Measurements from ENCODE around the gene UBASH3B.
A peak's percentile ranks its signal among the peaks of the same experiment; 100 is the strongest.

The UBASH3B gene

DNA sequence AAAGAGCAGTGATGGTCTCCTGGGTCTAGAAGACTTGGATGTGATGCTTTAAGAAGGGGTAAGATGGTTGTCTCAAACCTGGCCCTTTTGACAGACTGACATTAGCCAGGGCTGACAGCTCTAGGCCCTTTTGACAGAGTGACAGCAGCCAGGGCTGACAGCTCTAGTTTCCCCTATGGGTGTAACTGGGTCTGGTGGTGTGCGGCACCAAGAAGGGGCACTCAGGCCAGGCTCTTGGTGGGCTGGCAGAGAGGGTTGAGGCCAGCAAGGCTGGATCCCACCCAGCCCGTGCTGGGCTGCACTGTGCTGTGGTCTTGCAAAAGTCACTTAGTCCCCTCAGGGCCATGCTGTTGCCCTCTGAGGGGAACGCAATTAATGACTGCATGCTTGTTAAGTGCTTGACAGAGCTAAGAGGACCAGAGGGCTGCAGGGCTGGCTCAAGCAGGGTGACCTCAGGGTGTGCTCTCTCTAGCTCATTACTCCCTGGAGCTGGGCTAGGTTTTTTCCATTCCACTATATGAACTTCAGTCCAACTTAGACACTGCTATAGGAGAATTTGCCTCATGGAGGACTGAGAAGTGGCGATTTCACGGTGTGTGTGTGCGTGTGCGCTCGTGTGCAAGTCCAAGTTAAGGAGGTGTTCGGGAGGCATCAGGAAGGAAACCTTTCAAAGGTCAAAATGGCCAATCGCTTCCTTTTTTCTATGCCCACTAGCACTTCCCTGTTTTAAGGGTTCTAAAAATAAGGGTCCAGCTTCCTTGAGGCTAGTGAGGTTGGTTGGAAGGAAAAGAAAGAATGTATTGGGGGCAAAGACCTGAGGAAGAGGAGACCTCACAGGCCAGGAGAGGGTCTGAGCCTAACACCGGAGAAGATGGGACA, 4.4 kb downstream of the UBASH3B start:
- no peak overlapping the region for H3K4me3 ChIP-seq (replicated peaks; ENCODE audit: insufficient read depth, low read length)
- TF ChIP-seq, protein P1, sequence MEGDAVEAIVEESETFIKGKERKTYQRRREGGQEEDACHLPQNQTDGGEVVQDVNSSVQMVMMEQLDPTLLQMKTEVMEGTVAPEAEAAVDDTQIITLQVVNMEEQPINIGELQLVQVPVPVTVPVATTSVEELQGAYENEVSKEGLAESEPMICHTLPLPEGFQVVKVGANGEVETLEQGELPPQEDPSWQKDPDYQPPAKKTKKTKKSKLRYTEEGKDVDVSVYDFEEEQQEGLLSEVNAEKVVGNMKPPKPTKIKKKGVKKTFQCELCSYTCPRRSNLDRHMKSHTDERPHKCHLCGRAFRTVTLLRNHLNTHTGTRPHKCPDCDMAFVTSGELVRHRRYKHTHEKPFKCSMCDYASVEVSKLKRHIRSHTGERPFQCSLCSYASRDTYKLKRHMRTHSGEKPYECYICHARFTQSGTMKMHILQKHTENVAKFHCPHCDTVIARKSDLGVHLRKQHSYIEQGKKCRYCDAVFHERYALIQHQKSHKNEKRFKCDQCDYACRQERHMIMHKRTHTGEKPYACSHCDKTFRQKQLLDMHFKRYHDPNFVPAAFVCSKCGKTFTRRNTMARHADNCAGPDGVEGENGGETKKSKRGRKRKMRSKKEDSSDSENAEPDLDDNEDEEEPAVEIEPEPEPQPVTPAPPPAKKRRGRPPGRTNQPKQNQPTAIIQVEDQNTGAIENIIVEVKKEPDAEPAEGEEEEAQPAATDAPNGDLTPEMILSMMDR (IDR thresholded peaks at IDR 0.05; ENCODE audit: insufficient read depth, low read length): no peak
- TF ChIP-seq, protein P2, sequence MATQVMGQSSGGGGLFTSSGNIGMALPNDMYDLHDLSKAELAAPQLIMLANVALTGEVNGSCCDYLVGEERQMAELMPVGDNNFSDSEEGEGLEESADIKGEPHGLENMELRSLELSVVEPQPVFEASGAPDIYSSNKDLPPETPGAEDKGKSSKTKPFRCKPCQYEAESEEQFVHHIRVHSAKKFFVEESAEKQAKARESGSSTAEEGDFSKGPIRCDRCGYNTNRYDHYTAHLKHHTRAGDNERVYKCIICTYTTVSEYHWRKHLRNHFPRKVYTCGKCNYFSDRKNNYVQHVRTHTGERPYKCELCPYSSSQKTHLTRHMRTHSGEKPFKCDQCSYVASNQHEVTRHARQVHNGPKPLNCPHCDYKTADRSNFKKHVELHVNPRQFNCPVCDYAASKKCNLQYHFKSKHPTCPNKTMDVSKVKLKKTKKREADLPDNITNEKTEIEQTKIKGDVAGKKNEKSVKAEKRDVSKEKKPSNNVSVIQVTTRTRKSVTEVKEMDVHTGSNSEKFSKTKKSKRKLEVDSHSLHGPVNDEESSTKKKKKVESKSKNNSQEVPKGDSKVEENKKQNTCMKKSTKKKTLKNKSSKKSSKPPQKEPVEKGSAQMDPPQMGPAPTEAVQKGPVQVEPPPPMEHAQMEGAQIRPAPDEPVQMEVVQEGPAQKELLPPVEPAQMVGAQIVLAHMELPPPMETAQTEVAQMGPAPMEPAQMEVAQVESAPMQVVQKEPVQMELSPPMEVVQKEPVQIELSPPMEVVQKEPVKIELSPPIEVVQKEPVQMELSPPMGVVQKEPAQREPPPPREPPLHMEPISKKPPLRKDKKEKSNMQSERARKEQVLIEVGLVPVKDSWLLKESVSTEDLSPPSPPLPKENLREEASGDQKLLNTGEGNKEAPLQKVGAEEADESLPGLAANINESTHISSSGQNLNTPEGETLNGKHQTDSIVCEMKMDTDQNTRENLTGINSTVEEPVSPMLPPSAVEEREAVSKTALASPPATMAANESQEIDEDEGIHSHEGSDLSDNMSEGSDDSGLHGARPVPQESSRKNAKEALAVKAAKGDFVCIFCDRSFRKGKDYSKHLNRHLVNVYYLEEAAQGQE (IDR thresholded peaks at IDR 0.05; ENCODE audit: insufficient replicate concordance, low read depth): no peak
- TF ChIP-seq SPI1 (IDR thresholded peaks at IDR 0.05; ENCODE audit: borderline replicate concordance, low read depth): peak; percentile 83

DNA sequence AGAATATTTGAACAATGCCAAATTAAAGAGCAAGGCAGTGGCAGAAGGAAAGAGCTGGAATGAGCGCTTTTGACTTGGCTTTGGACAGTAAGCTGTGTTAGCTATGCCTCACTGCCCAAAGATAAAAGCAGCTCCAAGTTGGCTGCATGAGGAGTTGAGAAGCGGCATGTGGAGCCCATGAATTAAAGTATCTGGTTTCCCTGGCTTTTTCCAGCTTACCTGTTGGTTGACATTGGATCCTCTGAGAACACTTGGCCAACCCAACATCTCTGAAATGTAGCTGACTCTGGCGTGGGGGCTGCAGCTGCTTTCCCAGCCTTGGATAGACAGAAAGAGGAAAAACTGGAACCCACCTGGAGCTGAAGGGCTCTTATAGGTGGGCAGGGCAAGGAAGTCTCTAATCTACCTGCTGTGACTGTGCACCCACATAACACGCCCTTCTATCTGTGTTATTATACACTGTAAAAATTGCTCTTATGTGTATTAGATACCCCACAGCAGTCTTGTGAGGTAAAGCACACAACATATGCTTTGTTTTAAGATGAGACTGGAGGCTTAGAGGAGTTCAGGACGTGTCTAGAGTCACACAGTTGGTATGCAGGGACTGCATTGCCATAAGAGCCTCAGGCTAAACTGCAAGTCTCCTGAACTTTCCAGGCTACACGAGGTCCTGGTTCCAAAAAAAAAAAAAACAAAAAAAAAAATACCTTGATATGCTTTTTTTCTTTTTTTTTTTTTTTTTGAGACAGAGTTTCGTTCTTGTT, 5.8 kb downstream of the UBASH3B start:
- DNase-seq (ENCODE audit: low read depth in 1 of 2, low spot score in 1 of 2): no peak
- no peaks in the 10 kb centered on the region for H3K27me3 ChIP-seq (ENCODE audit: insufficient read depth, poor library complexity, severe bottlenecking)
- TF ChIP-seq POLR2AphosphoS5 (IDR thresholded peaks at IDR 0.05; ENCODE audit: low read depth): no peak
- no peak for TF ChIP-seq GABPA (IDR thresholded peaks at IDR 0.05; ENCODE audit: low read depth)
- TF ChIP-seq, protein P1 (IDR thresholded peaks at IDR 0.05; ENCODE audit: insufficient read depth, low read length): no peak
- TF ChIP-seq, protein P2 (IDR thresholded peaks at IDR 0.05; ENCODE audit: insufficient replicate concordance, low read depth): no peak
- TF ChIP-seq SPI1 (IDR thresholded peaks at IDR 0.05; ENCODE audit: borderline replicate concordance, low read depth): no peak
- H3K4me3 ChIP-seq (replicated peaks; ENCODE audit: insufficient read depth, low read length): no peak overlapping the region
- H3K27ac ChIP-seq (replicated peaks): no peak overlapping the region

More for the DNA sequence above, 4.4 kb downstream of the UBASH3B start:
- H3K27ac ChIP-seq (replicated peaks): no peak overlapping the region
- no peaks in the 10 kb centered on the region for H3K27me3 ChIP-seq (ENCODE audit: insufficient read depth, poor library complexity, severe bottlenecking)
- DNase-seq (ENCODE audit: low read depth in 1 of 2, low spot score in 1 of 2): no peak

DNA sequence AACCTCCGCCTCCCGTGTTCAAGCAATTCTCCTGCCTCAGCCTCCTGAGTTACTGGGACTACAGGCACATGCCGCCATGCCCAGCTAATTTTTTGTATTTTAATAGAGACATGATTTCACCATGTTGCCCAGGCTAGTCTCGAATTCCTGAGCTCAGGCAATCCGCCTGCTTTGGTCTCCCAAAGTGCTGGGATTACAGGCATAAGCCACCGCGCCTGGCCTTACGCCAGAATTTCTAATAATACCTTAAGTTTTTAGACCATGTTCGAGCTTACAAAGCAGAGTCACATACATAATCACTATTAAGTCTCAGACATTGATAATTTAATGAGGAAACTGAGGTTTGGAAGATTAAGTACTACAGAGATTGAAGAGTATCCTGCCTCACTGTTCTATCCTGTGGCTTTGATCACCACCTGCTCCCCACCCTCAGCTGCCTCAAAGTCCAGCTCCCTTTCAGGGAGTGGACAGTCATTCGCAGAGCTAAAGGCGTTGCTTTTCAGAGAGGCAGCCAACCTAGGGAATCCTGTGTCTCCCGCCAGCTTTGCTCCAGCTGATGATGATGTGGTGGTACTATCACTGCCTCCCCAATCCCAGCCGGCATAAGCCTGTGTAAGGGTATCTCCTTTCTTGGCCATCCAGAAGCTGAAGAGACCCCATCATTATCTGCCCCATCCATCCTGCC, 7.7 kb downstream of the UBASH3B start:
- TF ChIP-seq, protein P2 (IDR thresholded peaks at IDR 0.05; ENCODE audit: insufficient replicate concordance, low read depth): no peak
- TF ChIP-seq, protein P1 (IDR thresholded peaks at IDR 0.05; ENCODE audit: insufficient read depth, low read length): no peak
- TF ChIP-seq GABPA (IDR thresholded peaks at IDR 0.05; ENCODE audit: low read depth): no peak
- no peak for TF ChIP-seq POLR2AphosphoS5 (IDR thresholded peaks at IDR 0.05; ENCODE audit: low read depth)
- no peak for TF ChIP-seq SPI1 (IDR thresholded peaks at IDR 0.05; ENCODE audit: borderline replicate concordance, low read depth)
- Histone ChIP-seq H3K27ac (replicated peaks) (no peak overlapping the region), H3K27me3 (ENCODE audit: insufficient read depth, poor library complexity, severe bottlenecking) (no peaks in the 10 kb centered on the region), H3K4me3 (replicated peaks; ENCODE audit: insufficient read depth, low read length) (no peak overlapping the region)
- DNase-seq (ENCODE audit: low read depth in 1 of 2, low spot score in 1 of 2): no peak

Measured in HL-60 (cell line).